OCI-LY3 (cell line): ENCODE measurements around the gene PRDM5.

Experiments
- H2AFZ ChIP-seq: fragments of 200-600, 300-600 bp; shearing (Covaris generic); 2 replicates; pipeline ENCODE4 v1.6.0; 2014; ENCODE audit warnings: antibody characterized with exemption, low read depth, low read length
- H3K27ac ChIP-seq: fragments of 200-600, 300-600 bp; sonication (generic); 2 replicates; pipeline ENCODE4 v1.5.1; 2014; ENCODE audit warnings: mild to moderate bottlenecking, low read length, moderate library complexity, mixed read lengths
- H3K27me3 ChIP-seq: fragments of 200-600, 300-600 bp; sonication (generic); 2 replicates; pipeline ENCODE4 v1.6.1; 2014; ENCODE audit warnings: low read depth, low read length, mixed read lengths
- H3K36me3 ChIP-seq: fragments of 200-600, 300-600 bp; sonication (generic); replicated peaks from 2 replicates; pipeline ENCODE3; 2014; ENCODE audit warnings: low read depth, low read length, mixed read lengths
- H3K4me1 ChIP-seq: fragments of 300-600, 200-600 bp; sonication (generic); 2 replicates; pipeline ENCODE4 v1.6.1; 2014; ENCODE audit warnings: low read length, mixed read lengths
- H3K4me2 ChIP-seq: fragments of 200-600, 300-600 bp; sonication (generic); 2 replicates; pipeline ENCODE4 v1.6.1; 2014; ENCODE audit warnings: low read length, mixed read lengths
- H3K4me3 ChIP-seq: fragments of 300-600, 200-600 bp; sonication (generic); 2 replicates; pipeline ENCODE4 v1.5.1; 2014; ENCODE audit warnings: antibody characterized with exemption, mild to moderate bottlenecking, low read length, moderate library complexity
- H3K79me2 ChIP-seq: fragments of 300-600, 200-600 bp; shearing (Covaris generic); 2 replicates; pipeline ENCODE4 v1.6.1; 2014; ENCODE audit warnings: mild to moderate bottlenecking, low read length, mixed read lengths
- H3K9ac ChIP-seq: fragments of 300-600, 200-600 bp; shearing (Covaris generic); 2 replicates; pipeline ENCODE4 v1.6.0; 2014; ENCODE audit warnings: mild to moderate bottlenecking, low read length, moderate library complexity
- H3K9me3 ChIP-seq: fragments of 200-600, 300-600 bp; shearing (Covaris generic); 2 replicates; pipeline ENCODE4 v1.6.1; 2014; ENCODE audit warnings: low read length, mixed read lengths; ENCODE audit not compliant: insufficient read depth
- H4K20me1 ChIP-seq: fragments of 200-600, 300-600 bp; sonication (generic); 2 replicates; pipeline ENCODE4 v1.6.1; 2016; ENCODE audit warnings: low read length, mixed read lengths; ENCODE audit not compliant: insufficient read depth
- EZH2phosphoT487 ChIP-seq: fragments of 200-600 bp; shearing (Covaris generic); IDR thresholded peaks from 2 replicates; pipeline ENCODE4 v1.6.1; 2018; ENCODE audit warnings: antibody characterized with exemption, mixed run types, low read depth
- TF ChIP-seq, protein P1 (sequence below): fragments of 200-600, 300-600 bp; sonication (generic); IDR thresholded peaks from 2 replicates; pipeline ENCODE4 v1.5.1; 2014; ENCODE audit warnings: antibody characterized with exemption, low read length, low read depth

Gene PRDM5

DNA sequence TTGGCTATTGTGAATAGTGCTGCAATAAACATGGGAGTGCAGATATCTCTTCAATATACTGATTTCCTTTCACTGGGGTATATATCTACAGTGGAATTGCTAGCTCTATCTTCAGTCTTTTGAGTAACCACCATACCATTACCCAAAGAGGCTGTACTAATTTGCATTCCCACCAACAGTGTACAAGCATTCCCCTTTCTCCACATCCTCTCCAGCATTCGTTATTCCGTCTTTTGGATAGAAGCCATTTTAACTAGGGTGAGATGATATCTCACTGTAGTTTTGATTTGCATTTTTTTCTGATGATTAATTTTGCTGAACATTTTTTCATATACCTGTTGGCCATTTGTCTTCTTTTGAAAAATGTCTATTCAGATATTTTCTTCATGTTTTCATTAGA lies 110.3 kb downstream of the PRDM5 start:
- Histone ChIP-seq H3K36me3 (no peaks in the 10 kb centered on the region), H4K20me1 (no peaks in the 10 kb centered on the region), H3K9me3 (no peaks in the 10 kb centered on the region), H2AFZ (no peak overlapping the region), H3K27ac (no peak overlapping the region), H3K27me3 (no peaks in the 10 kb centered on the region), H3K4me3 (no peak overlapping the region), H3K4me1 (peaks cover 8% of the 10 kb centered on the region), H3K9ac (no peak overlapping the region), H3K4me2 (no peak overlapping the region), H3K79me2 (no peaks in the 10 kb centered on the region)
- no peak for TF ChIP-seq EZH2phosphoT487
- TF ChIP-seq, protein P1, sequence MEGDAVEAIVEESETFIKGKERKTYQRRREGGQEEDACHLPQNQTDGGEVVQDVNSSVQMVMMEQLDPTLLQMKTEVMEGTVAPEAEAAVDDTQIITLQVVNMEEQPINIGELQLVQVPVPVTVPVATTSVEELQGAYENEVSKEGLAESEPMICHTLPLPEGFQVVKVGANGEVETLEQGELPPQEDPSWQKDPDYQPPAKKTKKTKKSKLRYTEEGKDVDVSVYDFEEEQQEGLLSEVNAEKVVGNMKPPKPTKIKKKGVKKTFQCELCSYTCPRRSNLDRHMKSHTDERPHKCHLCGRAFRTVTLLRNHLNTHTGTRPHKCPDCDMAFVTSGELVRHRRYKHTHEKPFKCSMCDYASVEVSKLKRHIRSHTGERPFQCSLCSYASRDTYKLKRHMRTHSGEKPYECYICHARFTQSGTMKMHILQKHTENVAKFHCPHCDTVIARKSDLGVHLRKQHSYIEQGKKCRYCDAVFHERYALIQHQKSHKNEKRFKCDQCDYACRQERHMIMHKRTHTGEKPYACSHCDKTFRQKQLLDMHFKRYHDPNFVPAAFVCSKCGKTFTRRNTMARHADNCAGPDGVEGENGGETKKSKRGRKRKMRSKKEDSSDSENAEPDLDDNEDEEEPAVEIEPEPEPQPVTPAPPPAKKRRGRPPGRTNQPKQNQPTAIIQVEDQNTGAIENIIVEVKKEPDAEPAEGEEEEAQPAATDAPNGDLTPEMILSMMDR: no peak

DNA sequence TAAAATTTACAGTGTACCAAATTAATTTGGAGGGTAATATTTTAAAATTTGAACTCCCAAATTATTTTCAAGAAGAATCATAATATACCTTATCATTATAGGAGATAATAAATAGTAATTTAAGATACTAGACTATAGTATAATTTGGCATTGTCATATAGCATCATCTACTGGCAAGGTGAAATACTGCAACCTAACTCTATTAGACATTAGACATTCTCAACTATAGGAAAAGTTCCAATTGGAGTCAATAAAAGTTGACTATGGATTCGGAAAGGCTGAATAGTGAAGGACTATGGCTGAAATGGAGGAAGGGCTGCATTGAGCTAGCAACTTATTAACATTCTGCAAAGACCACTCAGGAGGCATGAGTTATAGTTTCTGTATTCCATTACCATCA lies 113.0 kb downstream of the PRDM5 start:
- H3K9me3 ChIP-seq: no peaks in the 10 kb centered on the region
- H2AFZ ChIP-seq: no peak overlapping the region
- H3K79me2 ChIP-seq: no peaks in the 10 kb centered on the region
- no peak for TF ChIP-seq EZH2phosphoT487
- TF ChIP-seq, protein P1: peak; percentile 54
- no peaks in the 10 kb centered on the region for H4K20me1 ChIP-seq
- no peaks in the 10 kb centered on the region for H3K4me1 ChIP-seq
- no peak overlapping the region for H3K4me2 ChIP-seq
- no peak overlapping the region for H3K27ac ChIP-seq
- H3K9ac ChIP-seq: no peak overlapping the region
- H3K36me3 ChIP-seq: no peaks in the 10 kb centered on the region
- no peaks in the 10 kb centered on the region for H3K27me3 ChIP-seq
- H3K4me3 ChIP-seq: no peak overlapping the region

DNA sequence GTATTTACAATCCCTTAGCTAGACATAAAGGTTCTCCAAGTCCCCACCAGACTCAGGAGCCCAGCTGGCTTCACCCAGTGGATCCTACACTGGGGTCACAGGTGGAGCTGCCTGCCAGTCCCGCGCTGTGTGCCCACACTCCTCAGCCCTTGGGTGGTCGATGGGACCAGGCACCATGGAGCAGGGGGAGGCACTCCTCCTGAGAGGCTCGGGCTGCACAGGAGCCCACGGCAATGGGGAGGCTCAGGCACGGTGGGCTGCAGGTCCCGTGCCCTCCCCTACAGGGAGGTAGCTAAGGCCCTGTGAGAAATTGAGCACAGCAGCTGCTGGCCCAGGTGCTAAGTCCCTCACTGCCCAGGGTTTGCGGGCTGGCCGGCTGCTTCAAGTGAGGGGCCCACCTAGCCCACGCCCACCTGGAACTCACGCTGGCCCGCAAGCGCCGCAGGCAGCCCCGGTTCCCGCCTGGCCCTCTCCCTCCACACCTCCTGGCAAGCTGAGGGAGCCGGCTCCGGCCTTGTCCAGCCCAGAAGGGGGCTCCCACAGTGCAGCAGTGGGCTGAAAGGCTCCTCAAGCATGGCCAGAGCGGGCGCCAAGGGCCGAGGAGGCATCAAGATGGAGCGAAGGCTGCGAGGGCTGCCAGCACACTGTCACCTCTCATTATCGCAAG lies 113.9 kb downstream of the PRDM5 start:
- TF ChIP-seq, protein P1: no peak
- no peak for TF ChIP-seq EZH2phosphoT487
- Histone ChIP-seq H3K9me3 (no peaks in the 10 kb centered on the region), H3K4me3 (no peak overlapping the region)

DNA sequence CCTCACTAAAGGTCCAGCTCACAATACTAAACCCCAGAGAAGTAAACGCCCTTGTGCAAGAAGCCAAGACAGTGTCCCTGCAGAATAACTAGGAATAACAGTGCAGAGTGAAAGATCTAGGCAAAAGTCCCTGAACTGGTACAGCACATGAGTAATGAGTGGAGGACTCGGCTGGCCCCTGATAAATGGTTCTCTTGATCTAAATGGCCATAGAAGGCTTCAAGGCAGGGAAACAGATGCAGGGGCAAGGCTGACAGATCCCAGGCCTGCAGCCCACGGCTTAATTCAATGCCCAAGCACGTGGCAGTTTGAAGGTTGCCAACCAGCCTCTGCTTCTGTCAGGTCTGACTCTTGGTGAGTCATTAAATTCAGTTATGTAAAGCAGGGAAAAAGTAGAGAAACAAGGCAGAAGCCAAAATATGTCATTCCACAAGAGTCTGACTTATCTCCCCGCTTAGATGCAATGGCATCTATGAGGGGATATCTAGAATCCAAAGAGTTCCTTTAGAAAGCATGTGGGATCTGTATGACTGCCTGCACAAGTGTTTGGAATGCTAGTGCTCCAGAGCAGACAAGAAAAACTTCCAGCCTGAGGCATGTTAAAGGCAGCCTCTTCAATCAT lies 121.3 kb downstream of the PRDM5 start:
- no peak overlapping the region for H3K4me3 ChIP-seq
- H3K27ac ChIP-seq: no peak overlapping the region
- no peaks in the 10 kb centered on the region for H3K36me3 ChIP-seq
- H3K9ac ChIP-seq: no peak overlapping the region
- H3K4me1 ChIP-seq: peaks cover 10% of the 10 kb centered on the region
- H3K79me2 ChIP-seq: no peaks in the 10 kb centered on the region
- no peaks in the 10 kb centered on the region for H3K9me3 ChIP-seq
- no peaks in the 10 kb centered on the region for H4K20me1 ChIP-seq
- H3K27me3 ChIP-seq: no peaks in the 10 kb centered on the region
- TF ChIP-seq EZH2phosphoT487: no peak
- TF ChIP-seq, protein P1: no peak
- no peak overlapping the region for H2AFZ ChIP-seq
- no peak overlapping the region for H3K4me2 ChIP-seq

More for the DNA sequence above, 113.9 kb downstream of the PRDM5 start:
- no peak overlapping the region for H2AFZ ChIP-seq
- no peak overlapping the region for H3K9ac ChIP-seq
- H3K27ac ChIP-seq: no peak overlapping the region
- H3K4me1 ChIP-seq: no peaks in the 10 kb centered on the region
- no peak overlapping the region for H3K4me2 ChIP-seq
- no peaks in the 10 kb centered on the region for H3K79me2 ChIP-seq
- H3K27me3 ChIP-seq: no peaks in the 10 kb centered on the region
- H3K36me3 ChIP-seq: no peaks in the 10 kb centered on the region
- H4K20me1 ChIP-seq: no peaks in the 10 kb centered on the region
